OCI-LY3 (cell line): Measurements from ENCODE around the gene ADNP.
A peak's percentile ranks its signal among the peaks of the same experiment; 100 is the strongest.

Experiments
- H2AFZ ChIP-seq: fragments of 200-600, 300-600 bp; shearing (Covaris generic); 2 replicates; pipeline ENCODE4 v1.6.0; 2014; ENCODE audit warnings: antibody characterized with exemption, low read depth, low read length
- H3K27ac ChIP-seq: fragments of 200-600, 300-600 bp; sonication (generic); 2 replicates; pipeline ENCODE4 v1.5.1; 2014; ENCODE audit warnings: mild to moderate bottlenecking, low read length, moderate library complexity, mixed read lengths
- H3K27me3 ChIP-seq: fragments of 200-600, 300-600 bp; sonication (generic); 2 replicates; pipeline ENCODE4 v1.6.1; 2014; ENCODE audit warnings: low read depth, low read length, mixed read lengths
- H3K36me3 ChIP-seq: fragments of 200-600, 300-600 bp; sonication (generic); replicated peaks from 2 replicates; pipeline ENCODE3; 2014; ENCODE audit warnings: low read depth, low read length, mixed read lengths
- H3K4me1 ChIP-seq: fragments of 300-600, 200-600 bp; sonication (generic); 2 replicates; pipeline ENCODE4 v1.6.1; 2014; ENCODE audit warnings: low read length, mixed read lengths
- H3K4me2 ChIP-seq: fragments of 200-600, 300-600 bp; sonication (generic); 2 replicates; pipeline ENCODE4 v1.6.1; 2014; ENCODE audit warnings: low read length, mixed read lengths
- H3K4me3 ChIP-seq: fragments of 300-600, 200-600 bp; sonication (generic); 2 replicates; pipeline ENCODE4 v1.5.1; 2014; ENCODE audit warnings: antibody characterized with exemption, mild to moderate bottlenecking, low read length, moderate library complexity
- H3K79me2 ChIP-seq: fragments of 300-600, 200-600 bp; shearing (Covaris generic); 2 replicates; pipeline ENCODE4 v1.6.1; 2014; ENCODE audit warnings: mild to moderate bottlenecking, low read length, mixed read lengths
- H3K9ac ChIP-seq: fragments of 300-600, 200-600 bp; shearing (Covaris generic); 2 replicates; pipeline ENCODE4 v1.6.0; 2014; ENCODE audit warnings: mild to moderate bottlenecking, low read length, moderate library complexity
- H3K9me3 ChIP-seq: fragments of 200-600, 300-600 bp; shearing (Covaris generic); 2 replicates; pipeline ENCODE4 v1.6.1; 2014; ENCODE audit warnings: low read length, mixed read lengths; ENCODE audit not compliant: insufficient read depth
- H4K20me1 ChIP-seq: fragments of 200-600, 300-600 bp; sonication (generic); 2 replicates; pipeline ENCODE4 v1.6.1; 2016; ENCODE audit warnings: low read length, mixed read lengths; ENCODE audit not compliant: insufficient read depth
- CTCF ChIP-seq: fragments of 200-600, 300-600 bp; sonication (generic); IDR thresholded peaks from 2 replicates; pipeline ENCODE4 v1.5.1; 2014; ENCODE audit warnings: antibody characterized with exemption, low read length, low read depth
- EZH2phosphoT487 ChIP-seq: fragments of 200-600 bp; shearing (Covaris generic); IDR thresholded peaks from 2 replicates; pipeline ENCODE4 v1.6.1; 2018; ENCODE audit warnings: antibody characterized with exemption, mixed run types, low read depth

The ADNP gene

GRCh38 chr20:50911716-50912115 lies 19.5 kb downstream of the ADNP start:
- H3K9me3 ChIP-seq, result no peaks in the 10 kb centered on the region
- H3K4me2 ChIP-seq, result peak overlapping the region; percentile 68
- peaks cover 58% of the 10 kb centered on the region for H3K36me3 ChIP-seq
- peaks cover 79% of the 10 kb centered on the region for H3K4me1 ChIP-seq
- H4K20me1 ChIP-seq, result peaks cover 86% of the 10 kb centered on the region
- no peak for TF ChIP-seq EZH2phosphoT487
- no peak for TF ChIP-seq CTCF
- H2AFZ ChIP-seq, result no peak overlapping the region
- H3K79me2 ChIP-seq, result peaks cover 100% of the 10 kb centered on the region
- no peaks in the 10 kb centered on the region for H3K27me3 ChIP-seq
- peak overlapping the region; percentile 46 for H3K4me3 ChIP-seq
- peak overlapping the region; percentile 80 for H3K27ac ChIP-seq
- peak overlapping the region; percentile 41; the same call in 1 of the 2 replicates for H3K9ac ChIP-seq

- Histone ChIP-seq H4K20me1 (peaks cover 86% of the 10 kb centered on the region), H3K36me3 (peaks cover 56% of the 10 kb centered on the region), H3K79me2 (peaks cover 100% of the 10 kb centered on the region), H3K4me1 (peaks cover 72% of the 10 kb centered on the region), H2AFZ (no peak overlapping the region), H3K27me3 (no peaks in the 10 kb centered on the region), H3K4me3 (peak overlapping the region; percentile 46), H3K4me2 (peak overlapping the region; percentile 68), H3K9ac (peak overlapping the region; percentile 17; the same call in 1 of the 2 replicates), H3K27ac (peak overlapping the region; percentile 80), H3K9me3 (no peaks in the 10 kb centered on the region)
- no peak for TF ChIP-seq EZH2phosphoT487
- TF ChIP-seq CTCF, result no peak
Observed at GRCh38 chr20:50911030-50911429, 20.2 kb downstream of the ADNP start.

- Histone ChIP-seq H3K9ac (no peak overlapping the region), H3K4me3 (peak overlapping the region; percentile 18; the same call in 1 of the 2 replicates), H4K20me1 (peaks cover 85% of the 10 kb centered on the region), H3K4me2 (peak overlapping the region; percentile 68), H3K79me2 (peaks cover 100% of the 10 kb centered on the region), H3K27me3 (no peaks in the 10 kb centered on the region), H3K4me1 (peaks cover 56% of the 10 kb centered on the region), H3K27ac (peak overlapping the region; percentile 80), H2AFZ (no peak overlapping the region), H3K36me3 (peaks cover 53% of the 10 kb centered on the region), H3K9me3 (no peaks in the 10 kb centered on the region)
- TF ChIP-seq CTCF (no peak), EZH2phosphoT487 (no peak)
Observed at GRCh38 chr20:50909413-50909812, 21.8 kb downstream of the ADNP start.

- H3K36me3 ChIP-seq, result peaks cover 75% of the 10 kb centered on the region
- H3K4me2 ChIP-seq, result no peak overlapping the region
- H3K4me1 ChIP-seq, result peaks cover 5% of the 10 kb centered on the region
- H3K79me2 ChIP-seq, result peaks cover 95% of the 10 kb centered on the region
- no peak overlapping the region for H3K4me3 ChIP-seq
- H3K27me3 ChIP-seq, result no peaks in the 10 kb centered on the region
- TF ChIP-seq CTCF (no peak), EZH2phosphoT487 (no peak)
- no peak overlapping the region for H3K9ac ChIP-seq
- no peak overlapping the region for H2AFZ ChIP-seq
- no peak overlapping the region for H3K27ac ChIP-seq
- no peaks in the 10 kb centered on the region for H3K9me3 ChIP-seq
- peaks cover 82% of the 10 kb centered on the region for H4K20me1 ChIP-seq
Observed at GRCh38 chr20:50904067-50904570, 27.1 kb downstream of the ADNP start.
